GM19351 (cell line): ENCODE measurements around the gene MNX1.

Experiments used
- ATAC-seq: cut with Tn5 transposase; IDR thresholded peaks from one replicate; pipeline ENCODE4 v1.9.1; 2021; ENCODE audit warnings: mild to moderate bottlenecking, moderate library complexity; ENCODE audit not compliant: unreplicated experiment

The MNX1 gene

DNA sequence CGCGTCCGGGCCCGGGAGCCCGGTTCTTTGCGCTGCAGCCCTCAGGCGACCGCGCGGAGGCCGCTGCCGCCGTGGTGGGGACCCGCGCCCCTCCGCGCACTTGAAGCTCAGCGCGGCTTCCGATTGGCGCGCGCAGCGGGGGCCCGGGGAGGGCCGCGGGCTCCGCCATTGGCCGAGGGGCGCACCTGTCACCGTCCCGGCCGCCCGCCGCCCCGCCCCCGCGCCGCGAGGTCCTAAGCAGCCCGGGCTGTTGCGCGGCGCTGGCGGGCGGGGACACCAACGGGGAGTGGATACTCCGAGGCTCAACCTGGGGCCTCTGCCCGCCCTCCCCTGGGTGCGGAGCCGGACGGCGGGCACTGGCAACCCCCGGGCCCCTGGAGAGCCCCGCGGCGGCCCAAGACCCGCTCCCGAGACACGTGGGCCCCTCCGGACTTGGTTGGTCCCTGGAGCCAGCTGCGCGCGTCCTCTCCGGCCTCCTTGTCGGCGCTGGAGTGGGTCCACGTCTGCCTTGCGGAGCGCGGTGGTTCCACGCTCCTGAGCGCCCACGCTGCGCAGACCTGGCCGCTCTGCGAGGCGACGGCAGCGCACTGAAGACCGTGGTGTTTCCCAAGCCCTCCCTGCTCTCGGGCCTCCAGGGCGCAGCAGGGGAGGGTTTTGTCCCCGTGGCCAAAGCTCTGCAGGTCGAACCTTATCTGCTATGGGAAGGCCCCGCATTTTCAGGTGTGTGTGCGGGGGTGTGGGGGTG, at the start of gene MNX1:
MNX1 (minus strand) TSS at position 76 of the 745 bp plus-strand sequence. CDS start 313 bp downstream, outside the sequence.
- ATAC-seq = peak; percentile 78

GRCh38 chr7:157059534-157059933, 49.1 kb upstream of the MNX1 start:
- ATAC-seq = no peak

GRCh38 chr7:157058701-157059100, 48.2 kb upstream of the MNX1 start:
- ATAC-seq = no peak

DNA sequence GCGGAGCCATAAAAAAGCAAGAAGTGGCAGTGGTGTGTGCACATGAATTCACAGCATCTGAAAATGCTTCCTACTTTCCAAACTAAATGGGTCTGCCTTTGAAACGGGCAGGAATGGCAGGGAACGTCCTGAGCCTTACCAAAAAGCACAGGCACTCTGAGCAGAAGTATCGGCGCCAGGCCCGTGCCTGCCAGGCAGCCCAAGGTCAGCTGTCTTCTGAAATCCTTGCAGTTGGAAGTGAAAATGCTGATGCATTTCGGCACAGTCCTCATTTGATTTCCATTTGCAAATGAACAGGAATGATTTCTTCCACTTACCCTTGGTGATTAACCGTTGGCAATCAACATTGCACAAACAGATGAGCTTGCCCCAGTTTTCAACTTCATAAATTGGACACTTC, 47.6 kb upstream of the MNX1 start:
- no peak for ATAC-seq

DNA sequence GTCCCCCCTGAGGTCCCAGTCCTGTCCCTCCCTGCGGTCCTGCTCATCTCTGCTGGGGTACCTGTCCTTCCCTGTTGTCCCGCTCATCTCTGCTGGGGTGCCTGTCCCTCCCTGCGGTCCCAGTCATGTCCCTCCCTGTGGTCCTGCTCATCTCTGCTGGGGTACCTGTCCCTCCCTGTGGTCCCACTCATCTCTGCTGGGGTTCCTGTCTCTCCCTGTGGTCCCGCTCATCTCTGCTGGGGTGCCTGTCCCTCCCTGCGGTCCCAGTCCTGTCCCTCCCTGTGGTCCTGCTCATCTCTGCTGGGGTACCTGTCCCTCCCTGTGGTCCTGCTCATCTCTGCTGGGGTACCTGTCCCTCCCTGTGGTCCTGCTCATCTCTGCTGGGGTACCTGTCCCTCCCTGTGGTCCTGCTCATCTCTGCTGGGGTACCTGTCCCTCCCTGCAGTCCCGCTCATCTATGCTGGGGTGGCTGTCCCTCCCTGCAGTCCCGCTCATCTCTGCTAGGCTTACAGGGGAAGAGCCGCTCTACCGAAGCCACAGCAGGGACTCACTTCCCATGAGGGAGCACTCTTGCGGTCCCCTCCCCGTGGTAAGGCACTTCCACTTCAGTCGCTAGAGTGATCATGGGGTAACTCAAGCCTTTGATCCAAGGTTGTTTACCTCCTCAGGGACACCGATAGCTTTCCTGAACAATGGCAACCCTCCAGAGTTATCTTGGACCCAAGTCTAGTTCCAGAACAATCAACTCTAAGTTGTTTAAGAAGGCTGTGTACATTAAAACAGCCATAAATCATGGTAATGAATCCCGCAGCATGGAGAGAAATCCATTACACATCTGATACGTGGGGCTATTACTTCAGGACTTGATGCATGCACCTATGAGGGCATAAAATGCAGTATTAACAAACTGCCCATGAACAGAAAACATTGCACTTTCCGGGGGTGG, 46.8 kb upstream of the MNX1 start:
- ATAC-seq = no peak

GRCh38 chr7:157056246-157056645, 45.8 kb upstream of the MNX1 start:
- ATAC-seq = no peak

GRCh38 chr7:157054927-157055326, 44.5 kb upstream of the MNX1 start:
- ATAC-seq = no peak

- no peak for ATAC-seq
Observed at GRCh38 chr7:157053118-157053517, 42.7 kb upstream of the MNX1 start.

- no peak for ATAC-seq
Observed at GRCh38 chr7:157047148-157047547, 36.7 kb upstream of the MNX1 start.

- no peak for ATAC-seq
Observed at GRCh38 chr7:157046681-157047080, 36.2 kb upstream of the MNX1 start.

GRCh38 chr7:157044943-157045660, 34.6 kb upstream of the MNX1 start:
- no peak for ATAC-seq

DNA sequence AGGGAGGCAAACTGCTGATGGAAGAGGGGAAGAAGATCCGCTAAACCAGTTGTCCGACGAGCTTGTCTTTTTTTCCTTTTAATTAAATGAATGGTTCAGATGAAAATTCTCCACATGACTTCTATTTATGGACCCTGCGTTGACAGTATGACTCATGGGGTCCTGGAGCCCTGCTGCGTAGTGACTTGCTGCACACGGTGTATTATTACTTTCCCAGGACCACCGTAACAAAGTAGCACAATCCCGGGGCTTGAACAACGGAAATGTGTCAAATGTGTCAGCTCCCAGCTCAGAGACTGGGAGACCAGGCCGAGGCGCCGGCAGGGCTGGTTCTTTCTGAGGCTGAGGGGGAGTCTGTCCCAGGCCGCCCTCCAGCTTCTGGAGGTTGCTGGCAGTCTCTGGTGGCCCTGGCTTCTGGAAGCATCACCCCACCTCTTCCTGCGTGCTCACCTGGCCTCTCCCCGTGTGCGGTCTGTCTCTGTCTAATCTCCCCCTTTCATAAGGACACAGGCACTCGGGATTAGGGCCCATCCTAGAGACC, 33.8 kb upstream of the MNX1 start:
- ATAC-seq = no peak

DNA sequence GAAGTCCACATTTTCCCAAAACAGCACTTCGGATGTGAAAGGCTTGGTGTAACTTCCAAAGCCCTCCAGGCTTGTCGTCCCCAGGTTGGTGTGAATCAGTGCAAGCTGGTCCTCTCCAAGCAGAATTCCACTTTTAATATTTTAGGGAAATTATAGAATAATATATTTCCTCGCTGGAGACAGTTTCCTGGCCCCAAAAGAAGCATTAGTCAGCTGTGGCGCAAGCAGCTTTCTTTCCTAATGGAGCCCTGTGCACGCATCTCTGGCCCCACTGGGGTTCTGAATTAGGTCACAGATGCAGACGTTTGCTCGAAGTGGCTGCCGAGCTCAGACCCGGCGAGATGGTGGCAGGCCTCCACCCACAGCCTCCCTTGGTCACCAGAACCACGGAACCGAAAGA, 33.3 kb upstream of the MNX1 start:
- ATAC-seq = no peak

GRCh38 chr7:157041514-157042277, 31.2 kb upstream of the MNX1 start:
- no peak for ATAC-seq

- ATAC-seq = no peak
Observed at GRCh38 chr7:157041004-157041403, 30.5 kb upstream of the MNX1 start.

DNA sequence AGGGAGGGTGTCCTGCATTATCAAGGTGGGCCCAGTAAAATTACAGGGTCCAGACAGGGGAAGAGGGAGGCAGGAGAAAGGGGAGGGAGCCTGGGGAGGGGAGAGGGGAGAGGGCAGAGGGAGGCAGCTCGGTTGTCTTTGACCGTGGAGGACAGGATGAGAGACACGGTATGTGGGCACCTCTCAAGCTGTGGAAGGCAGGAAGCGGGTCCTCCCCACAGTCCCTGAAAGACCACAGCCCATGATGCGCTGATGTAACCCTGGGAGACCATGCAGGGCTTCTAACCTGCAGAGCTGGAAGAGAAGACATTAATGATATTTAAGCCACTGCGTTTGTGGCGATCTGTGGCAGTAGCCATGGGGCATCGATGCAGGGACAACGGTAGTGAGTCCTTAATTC, 27.2 kb upstream of the MNX1 start:
- no peak for ATAC-seq

- no peak for ATAC-seq
Observed at GRCh38 chr7:157037028-157037427, 26.6 kb upstream of the MNX1 start.

- no peak for ATAC-seq
Observed at GRCh38 chr7:157035979-157036378, 25.5 kb upstream of the MNX1 start.

- no peak for ATAC-seq
Observed at GRCh38 chr7:157035302-157035701, 24.8 kb upstream of the MNX1 start.
